OCI-LY7 (cell line): ENCODE measurements around the gene PARD6G. TPM values are rescaled to one million over a fixed set of nuclear protein-coding genes. Genes with fewer than 3 reads are reported as not detected.
"Not testable (repeated sequence)": the region's sequence is repeated elsewhere in the genome, so short reads cannot be mapped to it uniquely, and the experiment has no call there.

ENCODE experiments used
- BruUV-seq: library from RNA; stranded (reverse); fragments of 400-500 nt; replicated peaks from 2 replicates; lab custom pipeline; 2021; lab: Mats Ljungman, UMichigan
- CTCF ChIA-PET: fragments of 300-600 bp; sonication (Branson Sonifier 250); formaldehyde crosslinking; loops from one replicate; lab custom pipeline; 2022; ENCODE audit warnings: antibody characterized with exemption; ENCODE audit not compliant: unreplicated experiment; lab: Charles Lee
- POLR2A ChIA-PET: fragments of 300-600 bp; sonication (Branson Sonifier 250); formaldehyde crosslinking; loops from one replicate; lab custom pipeline; 2022; ENCODE audit warnings: antibody characterized with exemption; lab: Charles Lee
- DNase-seq: peaks from one replicate; pipeline ENCODE4 v3.0.0-alpha.2; 2015; ENCODE audit warnings: low spot score
- H2AFZ ChIP-seq: fragments of 200-600 bp; sonication (generic), shearing (Covaris generic); 2 replicates; pipeline ENCODE4 v1.6.1; 2014; ENCODE audit warnings: mild to moderate bottlenecking, antibody characterized with exemption, low read length, moderate library complexity
- H3K27ac ChIP-seq: fragments of 200-600 bp; sonication (generic); 2 replicates; pipeline ENCODE4 v1.5.1; 2014; ENCODE audit warnings: mixed run types, low read depth, mild to moderate bottlenecking, moderate library complexity, low read length, inconsistent platforms; ENCODE audit not compliant: poor library complexity, severe bottlenecking
- H3K36me3 ChIP-seq: fragments of 200-600 bp; sonication (generic); 2 replicates; pipeline ENCODE4 v1.6.1; 2014; ENCODE audit warnings: mild to moderate bottlenecking, antibody characterized with exemption, low read length, moderate library complexity, mixed read lengths; ENCODE audit not compliant: insufficient read depth
- H3K4me1 ChIP-seq: fragments of 200-600 bp; sonication (generic); 2 replicates; pipeline ENCODE4 v1.5.1; 2014; ENCODE audit warnings: mild to moderate bottlenecking, low read length; ENCODE audit not compliant: insufficient read depth, poor library complexity, severe bottlenecking
- H3K4me2 ChIP-seq: fragments of 200-600 bp; sonication (generic); 2 replicates; pipeline ENCODE4 v1.6.1; 2014; ENCODE audit warnings: mild to moderate bottlenecking, low read length
- H3K4me3 ChIP-seq: fragments of 200-600 bp; sonication (generic); 2 replicates; pipeline ENCODE4 v1.5.1; 2014; ENCODE audit warnings: mild to moderate bottlenecking, low read depth, low read length; ENCODE audit not compliant: poor library complexity, severe bottlenecking
- H3K79me2 ChIP-seq: fragments of 200-600 bp; sonication (generic); 2 replicates; pipeline ENCODE4 v1.6.1; 2016; ENCODE audit warnings: low read depth, mild to moderate bottlenecking, low read length, moderate library complexity, mixed read lengths; ENCODE audit not compliant: insufficient read depth
- H3K9me2 ChIP-seq: fragments of 200-600 bp; sonication (generic); 2 replicates; pipeline ENCODE4 v1.6.1; 2016; ENCODE audit warnings: mild to moderate bottlenecking, low read length, mixed read lengths; ENCODE audit not compliant: insufficient read depth
- H3K9me3 ChIP-seq: fragments of 200-600 bp; sonication (generic); 2 replicates; pipeline ENCODE4 v1.6.1; 2014; ENCODE audit warnings: mild to moderate bottlenecking, mixed run types, low read length, mixed read lengths
- H4K20me1 ChIP-seq: fragments of 200-600 bp; sonication (generic); 2 replicates; pipeline ENCODE4 v1.6.1; 2014; ENCODE audit warnings: mild to moderate bottlenecking, antibody characterized with exemption, low read length, moderate library complexity, mixed read lengths; ENCODE audit not compliant: insufficient read depth
- EZH2phosphoT487 ChIP-seq: fragments of 200-600 bp; sonication (generic); IDR thresholded peaks from 2 replicates; pipeline ENCODE4 v1.6.1; 2018; ENCODE audit warnings: low read depth, borderline replicate concordance, mild to moderate bottlenecking, mixed run types, antibody characterized with exemption, low read length, moderate library complexity, mixed read lengths
- intact Hi-C: fragments of 100-400 bp; cut with micrococcal nuclease; formaldehyde crosslinking; loops from one replicate; pipeline ENCODE4 v1.10.0; 2022; ENCODE audit not compliant: unreplicated experiment
- total RNA-seq, 2 experiments: library from RNA; depleted of rRNA in 1 of 2; stranded (reverse); fragments of >200 nt in 1 of 2; shearing (Covaris generic) in 1 of 2; gene quantifications; 2 replicates each; pipeline ENCODE4 v1.2.3, GENCODE V29; 2014 to 2022
- TF ChIP-seq, protein P1 (sequence below): fragments of 200-600 bp; sonication (generic); conservative IDR thresholded peaks from 2 replicates; pipeline ENCODE4 v1.5.1; 2014; ENCODE audit warnings: mild to moderate bottlenecking, antibody characterized with exemption, low read length, moderate library complexity, mixed read lengths

The PARD6G gene
- total RNA-seq, 2 experiments from 2014 or later: 0.03 TPM; not detected in 1

DNA sequence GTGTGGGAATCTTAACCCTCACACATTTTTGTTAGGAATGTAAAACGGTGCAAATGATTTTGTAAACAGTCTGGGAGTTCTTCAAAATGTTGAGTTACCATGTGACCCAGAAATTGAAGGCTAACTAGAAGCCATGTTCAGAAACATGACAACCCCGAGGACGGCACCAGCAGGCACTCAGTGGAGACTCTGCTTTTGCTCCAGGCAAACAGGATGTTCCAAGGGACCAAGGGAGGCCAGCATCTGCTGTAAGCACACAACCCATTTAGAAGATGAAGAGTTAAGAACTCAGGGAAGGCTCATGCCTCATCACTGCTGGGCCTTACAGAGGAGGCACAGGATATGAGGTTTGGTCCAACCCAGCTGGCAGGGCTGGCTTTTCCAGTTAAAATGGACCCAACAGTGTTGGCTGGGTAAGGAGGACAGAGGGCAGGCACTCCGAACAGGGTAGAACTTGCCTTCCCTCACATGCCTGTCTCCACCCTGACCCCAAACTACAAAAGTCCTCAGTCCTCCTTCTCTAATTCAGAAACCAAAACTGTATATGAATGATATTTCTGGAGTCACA is 23.6 kb downstream of the PARD6G start:
- no TSS peak for BruUV-seq
- no peak overlapping the region for H3K27ac ChIP-seq
- H3K4me3 ChIP-seq: no peak overlapping the region
- H3K9me3 ChIP-seq: no peaks in the 10 kb centered on the region
- H3K4me1 ChIP-seq: no peaks in the 10 kb centered on the region
- no peaks in the 10 kb centered on the region for H4K20me1 ChIP-seq
- intact Hi-C loops: no loop called here
- no peaks in the 10 kb centered on the region for H3K36me3 ChIP-seq
- H2AFZ ChIP-seq: no peak overlapping the region
- no peak for DNase-seq
- H3K4me2 ChIP-seq: no peak overlapping the region
- no peaks in the 10 kb centered on the region for H3K9me2 ChIP-seq
- POLR2A ChIA-PET: no interaction called here
- H3K79me2 ChIP-seq: no peaks in the 10 kb centered on the region
- CTCF ChIA-PET: no interaction called here
- no peak for TF ChIP-seq EZH2phosphoT487
- TF ChIP-seq, protein P1, sequence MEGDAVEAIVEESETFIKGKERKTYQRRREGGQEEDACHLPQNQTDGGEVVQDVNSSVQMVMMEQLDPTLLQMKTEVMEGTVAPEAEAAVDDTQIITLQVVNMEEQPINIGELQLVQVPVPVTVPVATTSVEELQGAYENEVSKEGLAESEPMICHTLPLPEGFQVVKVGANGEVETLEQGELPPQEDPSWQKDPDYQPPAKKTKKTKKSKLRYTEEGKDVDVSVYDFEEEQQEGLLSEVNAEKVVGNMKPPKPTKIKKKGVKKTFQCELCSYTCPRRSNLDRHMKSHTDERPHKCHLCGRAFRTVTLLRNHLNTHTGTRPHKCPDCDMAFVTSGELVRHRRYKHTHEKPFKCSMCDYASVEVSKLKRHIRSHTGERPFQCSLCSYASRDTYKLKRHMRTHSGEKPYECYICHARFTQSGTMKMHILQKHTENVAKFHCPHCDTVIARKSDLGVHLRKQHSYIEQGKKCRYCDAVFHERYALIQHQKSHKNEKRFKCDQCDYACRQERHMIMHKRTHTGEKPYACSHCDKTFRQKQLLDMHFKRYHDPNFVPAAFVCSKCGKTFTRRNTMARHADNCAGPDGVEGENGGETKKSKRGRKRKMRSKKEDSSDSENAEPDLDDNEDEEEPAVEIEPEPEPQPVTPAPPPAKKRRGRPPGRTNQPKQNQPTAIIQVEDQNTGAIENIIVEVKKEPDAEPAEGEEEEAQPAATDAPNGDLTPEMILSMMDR: no peak

GRCh38 chr18:80219488-80219887 is 27.8 kb downstream of the PARD6G start:
- not testable (repeated sequence) for BruUV-seq

DNA sequence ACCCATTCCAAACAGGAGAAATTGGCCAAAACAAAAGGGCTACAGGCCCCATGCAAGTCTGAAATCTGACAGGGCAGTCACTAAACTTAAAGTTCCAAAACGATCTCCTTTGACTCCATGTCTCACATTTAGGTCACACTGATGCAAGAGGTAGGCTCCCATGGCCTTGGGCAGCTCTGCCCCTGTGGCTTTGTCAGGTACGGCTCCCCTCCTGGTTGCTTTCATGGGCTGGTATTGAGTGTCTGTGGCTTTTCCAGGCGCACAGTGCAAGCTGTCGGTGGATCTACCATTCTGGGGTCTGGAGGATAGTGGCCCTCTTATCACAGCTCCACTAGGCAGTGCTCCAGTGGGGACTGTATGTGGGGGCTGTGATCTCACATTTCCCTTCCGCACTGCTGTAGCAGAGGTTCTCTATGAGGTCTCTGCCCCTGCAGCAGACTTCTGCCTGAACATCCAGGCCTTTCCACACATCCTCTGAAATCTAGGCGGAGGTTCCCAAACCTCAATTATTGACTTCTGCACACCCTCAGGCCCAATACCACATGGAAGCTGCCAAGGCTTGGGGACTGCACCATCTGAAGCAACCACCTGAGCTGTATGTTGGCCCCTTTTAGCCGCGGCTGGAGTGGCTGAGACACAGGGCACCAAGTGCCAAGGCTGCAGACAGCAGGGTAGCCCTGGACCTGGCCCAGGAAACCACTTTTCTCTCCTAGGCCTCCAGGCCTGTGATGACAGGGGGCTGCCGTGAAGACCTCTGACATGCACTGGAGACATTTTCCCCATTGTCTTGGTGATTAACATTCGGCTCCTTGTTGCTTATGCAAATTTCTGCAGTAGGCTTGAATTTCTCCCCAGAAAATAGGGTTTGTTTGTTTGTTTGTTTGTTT is 28.7 kb downstream of the PARD6G start:
- BruUV-seq: no TSS peak
- H3K27ac ChIP-seq: no peak overlapping the region
- no peaks in the 10 kb centered on the region for H3K4me1 ChIP-seq
- H3K9me2 ChIP-seq: no peaks in the 10 kb centered on the region
- POLR2A ChIA-PET: no interaction called here
- H3K9me3 ChIP-seq: no peaks in the 10 kb centered on the region
- H4K20me1 ChIP-seq: no peaks in the 10 kb centered on the region
- H3K4me3 ChIP-seq: no peak overlapping the region
- TF ChIP-seq, protein P1: no peak
- no peak for TF ChIP-seq EZH2phosphoT487
- H3K79me2 ChIP-seq: no peaks in the 10 kb centered on the region
- DNase-seq: no peak
- intact Hi-C loops: no loop called here
- H3K36me3 ChIP-seq: no peaks in the 10 kb centered on the region
- H2AFZ ChIP-seq: no peak overlapping the region
- no peak overlapping the region for H3K4me2 ChIP-seq
- CTCF ChIA-PET: no interaction called here

More at GRCh38 chr18:80219488-80219887, 27.8 kb downstream of the PARD6G start:
- H3K4me2 ChIP-seq, H3K27ac ChIP-seq, H4K20me1 ChIP-seq, DNase-seq, H3K9me3 ChIP-seq, intact Hi-C loops, H3K79me2 ChIP-seq, H2AFZ ChIP-seq, H3K9me2 ChIP-seq, H3K36me3 ChIP-seq, H3K4me3 ChIP-seq, CTCF ChIA-PET, POLR2A ChIA-PET, H3K4me1 ChIP-seq: not testable (repeated sequence)
